ENCODE measurements around the gene FAM81B. TPM values are rescaled to one million over a fixed set of nuclear protein-coding genes. Genes with fewer than 3 reads are reported as not detected.
A peak's percentile ranks its signal among the peaks of the same experiment; 100 is the strongest.

FAM81B gene
- polyA plus RNA-seq, 1 donor (not counting 4 experiments of a cell fraction or from before 2014, with no cell fraction given): not detected

DNA sequence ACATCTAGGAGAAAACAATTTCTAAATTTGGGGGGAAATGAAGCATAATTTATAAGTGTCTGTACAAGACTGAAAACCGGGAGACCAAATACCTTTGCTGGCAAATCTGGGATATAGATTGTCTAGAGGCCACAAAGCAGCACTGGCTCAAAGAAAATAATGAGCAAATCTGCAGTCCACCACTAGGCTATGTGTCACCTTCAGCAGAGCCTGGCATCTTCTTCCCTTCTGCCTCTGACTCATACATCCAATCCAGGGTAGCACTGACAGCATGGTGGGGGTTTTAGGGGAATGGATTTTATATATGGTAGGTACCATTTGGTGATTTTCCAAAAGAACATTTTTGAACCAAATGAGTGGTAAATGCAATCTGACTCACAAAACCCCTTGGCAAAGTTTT lies 12.8 kb downstream of the FAM81B start:
- H3K9ac ChIP-seq (ENCODE audit: control insufficient read depth, extremely low read depth, insufficient read depth, low read length): no peak overlapping the region
- H3K9me1 ChIP-seq (ENCODE audit: control insufficient read depth, extremely low read depth, insufficient read depth, low read length): no peaks in the 10 kb centered on the region
- H3K79me2 ChIP-seq (ENCODE audit: control insufficient read depth, insufficient read depth, low read length): no peaks in the 10 kb centered on the region
- no peak for FAIRE-seq
- no peak overlapping the region for H3K4me2 ChIP-seq (ENCODE audit: control insufficient read depth, extremely low read depth, insufficient read depth, low read depth, low read length)
- no peak for DNase-seq (ENCODE audit: low read depth, low spot score)
- no peak overlapping the region for H3K27ac ChIP-seq (ENCODE audit: control insufficient read depth, insufficient read depth, low read length)
- TF ChIP-seq EZH2 (IDR thresholded peaks at IDR 0.05; ENCODE audit: low read length): no peak
- TF ChIP-seq, protein P1, sequence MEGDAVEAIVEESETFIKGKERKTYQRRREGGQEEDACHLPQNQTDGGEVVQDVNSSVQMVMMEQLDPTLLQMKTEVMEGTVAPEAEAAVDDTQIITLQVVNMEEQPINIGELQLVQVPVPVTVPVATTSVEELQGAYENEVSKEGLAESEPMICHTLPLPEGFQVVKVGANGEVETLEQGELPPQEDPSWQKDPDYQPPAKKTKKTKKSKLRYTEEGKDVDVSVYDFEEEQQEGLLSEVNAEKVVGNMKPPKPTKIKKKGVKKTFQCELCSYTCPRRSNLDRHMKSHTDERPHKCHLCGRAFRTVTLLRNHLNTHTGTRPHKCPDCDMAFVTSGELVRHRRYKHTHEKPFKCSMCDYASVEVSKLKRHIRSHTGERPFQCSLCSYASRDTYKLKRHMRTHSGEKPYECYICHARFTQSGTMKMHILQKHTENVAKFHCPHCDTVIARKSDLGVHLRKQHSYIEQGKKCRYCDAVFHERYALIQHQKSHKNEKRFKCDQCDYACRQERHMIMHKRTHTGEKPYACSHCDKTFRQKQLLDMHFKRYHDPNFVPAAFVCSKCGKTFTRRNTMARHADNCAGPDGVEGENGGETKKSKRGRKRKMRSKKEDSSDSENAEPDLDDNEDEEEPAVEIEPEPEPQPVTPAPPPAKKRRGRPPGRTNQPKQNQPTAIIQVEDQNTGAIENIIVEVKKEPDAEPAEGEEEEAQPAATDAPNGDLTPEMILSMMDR (optimal IDR thresholded peaks at IDR 0.05 in 1 of 3, IDR thresholded peaks at IDR 0.05 in 1 of 3, conservative IDR thresholded peaks at IDR 0.05 in 1 of 3; ENCODE audit: extremely low read depth in 1 of 3, insufficient read depth in 2 of 3, low read length in 3 of 3): peak in 1 of 3 experiments; percentile 16
- dilution Hi-C loops (cut with MboI; ENCODE audit: extremely low pct_ligation_motif_present, low sequenced_read_pairs): no loop called here
- H3K27me3 ChIP-seq (ENCODE audit: control insufficient read depth, extremely low read depth, insufficient read depth, low read length): no peaks in the 10 kb centered on the region
- no peak overlapping the region for H2AFZ ChIP-seq (ENCODE audit: control insufficient read depth, low read length)
- no peaks in the 10 kb centered on the region for H3K4me1 ChIP-seq (ENCODE audit: control insufficient read depth, extremely low read depth, insufficient read depth, low read length)
- no peaks in the 10 kb centered on the region for H4K20me1 ChIP-seq (ENCODE audit: control insufficient read depth, extremely low read depth, insufficient read depth, low read length)
- no peaks in the 10 kb centered on the region for H3K36me3 ChIP-seq (ENCODE audit: control insufficient read depth in 2 of 2, extremely low read depth in 1 of 2, insufficient read depth in 2 of 2, low read length in 2 of 2)
- H3K4me3 ChIP-seq (ENCODE audit: control insufficient read depth in 2 of 3, extremely low read depth in 1 of 3, insufficient read depth in 2 of 3, low read depth in 1 of 3, low read length in 3 of 3): no peak overlapping the region
- no peaks in the 10 kb centered on the region for H3K9me3 ChIP-seq (ENCODE audit: control insufficient read depth, low read depth, low read length)

GRCh38 chr5:95406426-95407090 lies 15.4 kb downstream of the FAM81B start:
- dilution Hi-C loops (cut with MboI; ENCODE audit: extremely low pct_ligation_motif_present, low sequenced_read_pairs): no loop called here
- Histone ChIP-seq H3K9ac (ENCODE audit: control insufficient read depth, extremely low read depth, insufficient read depth, low read length) (no peak overlapping the region), H3K27ac (ENCODE audit: control insufficient read depth, insufficient read depth, low read length) (no peak overlapping the region)

More at GRCh38 chr5:95406426-95407090, 15.4 kb downstream of the FAM81B start:
- Histone ChIP-seq H3K79me2 (ENCODE audit: control insufficient read depth, insufficient read depth, low read length) (no peaks in the 10 kb centered on the region), H3K9me1 (ENCODE audit: control insufficient read depth, extremely low read depth, insufficient read depth, low read length) (no peaks in the 10 kb centered on the region), H2AFZ (ENCODE audit: control insufficient read depth, low read length) (no peak overlapping the region), H3K4me3 (ENCODE audit: control insufficient read depth in 2 of 3, extremely low read depth in 1 of 3, insufficient read depth in 2 of 3, low read depth in 1 of 3, low read length in 3 of 3) (no peak overlapping the region), H3K36me3 (ENCODE audit: control insufficient read depth in 2 of 2, extremely low read depth in 1 of 2, insufficient read depth in 2 of 2, low read length in 2 of 2) (no peaks in the 10 kb centered on the region), H3K4me1 (ENCODE audit: control insufficient read depth, extremely low read depth, insufficient read depth, low read length) (no peaks in the 10 kb centered on the region), H4K20me1 (ENCODE audit: control insufficient read depth, extremely low read depth, insufficient read depth, low read length) (no peaks in the 10 kb centered on the region), H3K9me3 (ENCODE audit: control insufficient read depth, low read depth, low read length) (no peaks in the 10 kb centered on the region), H3K4me2 (ENCODE audit: control insufficient read depth, extremely low read depth, insufficient read depth, low read depth, low read length) (no peak overlapping the region), H3K27me3 (ENCODE audit: control insufficient read depth, extremely low read depth, insufficient read depth, low read length) (no peaks in the 10 kb centered on the region)
- DNase-seq (ENCODE audit: low read depth, low spot score): no peak
- TF ChIP-seq EZH2 (IDR thresholded peaks at IDR 0.05; ENCODE audit: low read length): no peak
- TF ChIP-seq, protein P1 (optimal IDR thresholded peaks at IDR 0.05 in 1 of 3, IDR thresholded peaks at IDR 0.05 in 1 of 3, conservative IDR thresholded peaks at IDR 0.05 in 1 of 3; ENCODE audit: extremely low read depth in 1 of 3, insufficient read depth in 2 of 3, low read length in 3 of 3): no peak
- FAIRE-seq: no peak
